ENCODE data around the gene CARS1.

CARS1 gene

DNA sequence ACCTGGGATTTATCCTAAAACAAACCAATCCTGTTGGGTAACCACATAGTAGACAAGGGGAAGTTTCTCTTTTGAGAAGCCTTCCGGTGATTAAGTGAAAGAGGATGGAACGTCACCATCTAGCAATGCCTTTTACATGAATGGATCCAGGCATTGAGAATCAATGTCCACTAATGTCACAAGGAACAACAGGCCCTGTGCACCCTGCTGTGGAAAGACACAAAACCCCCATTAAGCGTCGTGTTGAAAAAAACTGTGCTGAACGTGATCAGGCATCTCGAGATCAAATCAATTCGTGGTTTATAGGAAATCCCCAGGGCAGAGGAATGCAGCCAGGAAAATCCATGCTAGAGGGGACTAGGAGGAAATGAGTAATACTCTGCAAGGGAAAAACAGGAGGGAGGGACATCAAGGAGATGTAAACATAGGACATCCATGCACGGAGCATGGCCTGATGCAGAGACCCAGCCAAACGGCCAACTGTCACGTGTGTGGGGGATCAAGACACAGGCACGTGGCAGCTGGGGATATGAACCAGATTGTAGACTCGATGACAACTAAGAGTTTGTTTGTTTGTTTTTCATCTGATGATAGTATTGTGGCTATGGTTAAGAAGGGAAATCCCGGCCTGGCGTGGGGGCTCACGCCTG is 38.6 kb upstream of the CARS1 start:
- peaks cover 6% of the 10 kb centered on the region; the same call in 1 of the 2 replicates for H3K4me1 ChIP-seq (ENCODE audit: control insufficient read depth, low read length)
- no peaks in the 10 kb centered on the region for H3K79me2 ChIP-seq (ENCODE audit: control insufficient read depth, low read length)
- H3K9me3 ChIP-seq (ENCODE audit: control insufficient read depth, insufficient read depth, low read length), result no peaks in the 10 kb centered on the region
- H3K36me3 ChIP-seq (ENCODE audit: control insufficient read depth, low read length), result no peaks in the 10 kb centered on the region
- H3K27me3 ChIP-seq (ENCODE audit: control insufficient read depth, low read length), result no peaks in the 10 kb centered on the region
- H3K4me3 ChIP-seq (ENCODE audit: low read length), result no peak overlapping the region
- no peaks in the 10 kb centered on the region for H3F3A ChIP-seq (ENCODE audit: control insufficient read depth, insufficient read depth)
- no peak overlapping the region for H3K4me2 ChIP-seq (ENCODE audit: low read length)
- TF ChIP-seq CTCF (IDR thresholded peaks at IDR 0.05; ENCODE audit: low read depth, low read length, poor library complexity, severe bottlenecking) (no peak), EZH2phosphoT487 (IDR thresholded peaks at IDR 0.05; ENCODE audit: borderline replicate concordance, low read length) (no peak)
- no peak overlapping the region for H3K27ac ChIP-seq (ENCODE audit: low read depth, low read length)
- no peaks in the 10 kb centered on the region for H3K9me2 ChIP-seq (replicated peaks; ENCODE audit: control insufficient read depth, low read length)
- no peaks in the 10 kb centered on the region for H4K20me1 ChIP-seq (ENCODE audit: control insufficient read depth, insufficient read depth, low read depth, low read length)

- Histone ChIP-seq H3K4me2 (ENCODE audit: low read length) (no peak overlapping the region), H3K9me2 (replicated peaks; ENCODE audit: control insufficient read depth, low read length) (no peaks in the 10 kb centered on the region), H3K27me3 (ENCODE audit: control insufficient read depth, low read length) (no peaks in the 10 kb centered on the region)
Measured at GRCh38 chr11:3094223-3094824, 37.1 kb upstream of the CARS1 start.

DNA sequence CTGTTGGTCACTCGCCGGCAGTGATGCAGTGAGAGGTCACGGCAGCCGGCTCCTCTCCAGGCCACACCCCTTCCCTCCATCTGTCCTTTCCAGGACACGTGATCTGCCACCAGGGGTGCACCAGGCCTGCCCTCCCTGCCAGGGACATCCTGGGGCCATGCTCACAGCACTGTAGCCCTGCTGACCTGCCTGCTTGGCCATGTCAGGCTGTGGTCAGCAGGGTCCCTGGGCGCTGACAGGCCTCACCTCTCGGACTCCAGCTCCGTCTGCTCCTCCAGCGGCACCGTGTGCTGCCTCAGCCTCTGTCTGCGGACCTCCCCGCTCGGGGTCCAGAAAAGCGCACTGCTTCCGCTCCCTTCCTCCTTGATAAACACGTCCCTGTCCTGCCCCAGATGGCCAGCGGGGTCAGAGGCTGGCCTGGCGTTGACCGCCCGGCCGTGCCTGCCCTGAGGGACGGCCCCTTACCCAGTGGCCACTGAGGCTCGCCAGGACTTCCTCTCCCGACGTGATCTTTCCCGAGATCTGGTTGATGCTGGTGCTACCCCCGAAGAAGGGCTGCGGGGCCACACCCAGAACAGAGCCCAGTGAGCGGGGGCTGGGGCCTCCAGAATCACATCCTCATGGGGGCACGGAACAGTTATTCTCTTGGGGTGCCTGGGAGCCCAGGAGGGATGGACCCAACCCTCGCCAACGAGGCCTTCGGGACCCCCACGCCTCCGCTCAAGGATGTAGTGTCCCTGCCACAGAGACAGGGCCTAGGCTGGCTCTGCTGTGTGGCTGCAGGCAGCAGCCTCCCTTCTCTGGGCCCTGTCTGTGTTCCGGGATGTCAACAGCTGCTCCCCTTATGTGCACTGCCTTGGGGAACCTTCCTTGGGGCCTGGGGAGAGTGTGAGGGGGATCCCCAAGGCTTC is 36.3 kb upstream of the CARS1 start:
- no peak for TF ChIP-seq EZH2phosphoT487 (IDR thresholded peaks at IDR 0.05; ENCODE audit: borderline replicate concordance, low read length)
- no peak for TF ChIP-seq CTCF (IDR thresholded peaks at IDR 0.05; ENCODE audit: low read depth, low read length, poor library complexity, severe bottlenecking)
- Histone ChIP-seq H3K4me1 (ENCODE audit: control insufficient read depth, low read length) (peaks cover 6% of the 10 kb centered on the region; the same call in 1 of the 2 replicates), H3K9me3 (ENCODE audit: control insufficient read depth, insufficient read depth, low read length) (no peaks in the 10 kb centered on the region), H3K27me3 (ENCODE audit: control insufficient read depth, low read length) (no peaks in the 10 kb centered on the region), H3K36me3 (ENCODE audit: control insufficient read depth, low read length) (no peaks in the 10 kb centered on the region), H4K20me1 (ENCODE audit: control insufficient read depth, insufficient read depth, low read depth, low read length) (no peaks in the 10 kb centered on the region), H3K27ac (ENCODE audit: low read depth, low read length) (no peak overlapping the region), H3K4me2 (ENCODE audit: low read length) (no peak overlapping the region), H3K9me2 (replicated peaks; ENCODE audit: control insufficient read depth, low read length) (no peaks in the 10 kb centered on the region), H3K4me3 (ENCODE audit: low read length) (no peak overlapping the region), H3K79me2 (ENCODE audit: control insufficient read depth, low read length) (no peaks in the 10 kb centered on the region), H3F3A (ENCODE audit: control insufficient read depth, insufficient read depth) (no peaks in the 10 kb centered on the region)

More at GRCh38 chr11:3094223-3094824, 37.1 kb upstream of the CARS1 start:
- Histone ChIP-seq H4K20me1 (ENCODE audit: control insufficient read depth, insufficient read depth, low read depth, low read length) (no peaks in the 10 kb centered on the region), H3K4me3 (ENCODE audit: low read length) (no peak overlapping the region), H3K36me3 (ENCODE audit: control insufficient read depth, low read length) (no peaks in the 10 kb centered on the region), H3K27ac (ENCODE audit: low read depth, low read length) (no peak overlapping the region), H3K79me2 (ENCODE audit: control insufficient read depth, low read length) (no peaks in the 10 kb centered on the region), H3K9me3 (ENCODE audit: control insufficient read depth, insufficient read depth, low read length) (no peaks in the 10 kb centered on the region), H3K4me1 (ENCODE audit: control insufficient read depth, low read length) (peaks cover 6% of the 10 kb centered on the region; the same call in 1 of the 2 replicates), H3F3A (ENCODE audit: control insufficient read depth, insufficient read depth) (no peaks in the 10 kb centered on the region)
- TF ChIP-seq EZH2phosphoT487 (IDR thresholded peaks at IDR 0.05; ENCODE audit: borderline replicate concordance, low read length) (no peak), CTCF (IDR thresholded peaks at IDR 0.05; ENCODE audit: low read depth, low read length, poor library complexity, severe bottlenecking) (no peak)

All from DOHH2 (cell line).